Measurements from ENCODE around the gene SEPTIN6. TPM values are rescaled to one million over a fixed set of nuclear protein-coding genes. Genes with fewer than 3 reads are reported as not detected.

SEPTIN6 gene
- total RNA-seq (40.1 TPM), polyA plus RNA-seq (ENCODE audit: insufficient read depth, low read depth, low replicate concordance) (32.4 TPM)
- long read RNA-seq, donor 1, transcript SEPT6-201 (10 exons, 2,693 nt) = major isoform, 11 of 12 reads
- long read RNA-seq, donor 1, partial matches to known transcripts = 0 of 12 reads
- long read RNA-seq, donor 1, other reads (novel, unspliced or antisense) = 0 of 12 reads
- long read RNA-seq, donor 2, transcript SEPT6-201 (10 exons, 2,693 nt) = major isoform, 12 of 12 reads
- long read RNA-seq, donor 2, partial matches to known transcripts = 0 of 12 reads
- long read RNA-seq, donor 2, other reads (novel, unspliced or antisense) = 0 of 12 reads
- long read RNA-seq, donor 3, full-length matches to known transcripts = 4 of 11 reads
- long read RNA-seq, donor 3, partial matches to known transcripts = 7 of 11 reads
- long read RNA-seq, donor 3, other reads (novel, unspliced or antisense) = 0 of 11 reads
- long read RNA-seq, donor 4, full-length matches to known transcripts = 4 of 4 reads
- long read RNA-seq, donor 4, partial matches to known transcripts = 0 of 4 reads
- long read RNA-seq, donor 4, other reads (novel, unspliced or antisense) = 0 of 4 reads
- long read RNA-seq, donor 5, full-length matches to known transcripts = 2 of 2 reads
- long read RNA-seq, donor 5, partial matches to known transcripts = 0 of 2 reads
- long read RNA-seq, donor 5, other reads (novel, unspliced or antisense) = 0 of 2 reads
- long read RNA-seq, donor 6, full-length matches to known transcripts = 8 of 18 reads
- long read RNA-seq, donor 6, partial matches to known transcripts = 10 of 18 reads
- long read RNA-seq, donor 6, other reads (novel, unspliced or antisense) = 0 of 18 reads
- long read RNA-seq, donor 7, full-length matches to known transcripts = 29 of 44 reads
- long read RNA-seq, donor 7, partial matches to known transcripts = 5 of 44 reads
- long read RNA-seq, donor 7, other reads (novel, unspliced or antisense) = 10 of 44 reads
- long read RNA-seq, donor 8, full-length matches to known transcripts = 4 of 11 reads
- long read RNA-seq, donor 8, partial matches to known transcripts = 7 of 11 reads
- long read RNA-seq, donor 8, other reads (novel, unspliced or antisense) = 0 of 11 reads
- long read RNA-seq, donor 9, partial matches to known transcripts = 0 of 1 reads
- long read RNA-seq, donor 9, other reads (novel, unspliced or antisense) = 0 of 1 reads
- long read RNA-seq, donor 10, full-length matches to known transcripts = 7 of 7 reads
- long read RNA-seq, donor 10, partial matches to known transcripts = 0 of 7 reads
- long read RNA-seq, donor 10, other reads (novel, unspliced or antisense) = 0 of 7 reads

DNA sequence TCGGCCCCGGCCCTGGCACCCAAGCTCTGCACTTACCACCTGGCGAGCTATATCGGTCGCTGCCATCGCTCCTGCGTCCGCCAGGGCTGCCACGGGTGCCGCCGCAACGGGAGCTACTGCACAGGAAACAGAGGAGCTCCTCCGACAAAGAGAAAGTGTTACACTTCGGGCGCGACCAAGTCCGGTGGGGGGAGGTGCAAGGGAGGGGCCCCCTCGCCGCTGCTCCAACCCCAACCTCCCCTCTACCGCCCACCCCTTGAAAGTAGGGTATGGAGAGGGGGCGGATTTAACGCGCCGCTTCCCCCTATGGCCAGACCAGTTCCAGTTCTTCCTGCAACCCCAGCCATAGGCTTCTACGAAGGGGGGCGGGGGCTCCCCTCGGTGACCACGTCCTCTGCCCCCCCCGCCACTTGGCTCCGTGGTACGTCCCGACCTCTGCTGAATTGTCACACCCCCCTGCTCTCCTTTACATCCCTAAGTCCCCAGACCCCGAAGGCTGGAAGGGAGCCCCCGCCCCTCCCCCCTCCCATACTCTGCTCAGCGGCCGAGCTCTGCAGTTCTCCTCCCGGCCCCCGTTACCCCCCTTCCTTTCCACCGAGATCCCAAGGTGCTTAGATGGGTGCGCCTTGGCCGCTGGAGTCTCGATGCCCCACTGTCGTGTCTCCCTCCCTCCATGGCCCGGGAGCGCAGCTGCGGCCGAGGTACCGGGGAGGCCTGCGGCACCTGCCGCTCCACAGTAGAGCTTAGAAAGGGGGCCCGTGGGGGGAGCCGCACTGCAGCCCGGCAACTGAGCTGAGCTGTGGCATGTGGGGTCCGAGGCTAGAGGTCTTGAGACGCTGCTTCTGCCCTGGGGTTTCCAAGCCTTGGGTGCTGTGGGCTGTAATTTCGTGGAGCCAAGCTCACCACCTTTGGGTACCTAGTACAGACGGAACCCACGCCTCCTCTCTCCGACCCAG, at the start of gene SEPTIN6:
SEPTIN6 (minus strand) TSS at position 129 of the 956 bp plus-strand sequence; CDS start at position 66, 63 bp downstream.
- no peaks in the 10 kb centered on the region for H3K27me3 ChIP-seq (ENCODE audit: control insufficient read depth, insufficient read depth, low read length)
- peak within 1 kb of the TSS; percentile 65 to 67 for H3K27ac ChIP-seq (ENCODE audit: low read depth in 2 of 2, low read length in 2 of 2)
- H3K4me1 ChIP-seq (ENCODE audit: control insufficient read depth in 2 of 3, insufficient read depth in 2 of 3, low read depth in 1 of 3, low read length in 3 of 3) = no peaks in the 10 kb centered on the region
- peak within 1 kb of the TSS; percentile 58 to 75 (median 59) for H3K4me3 ChIP-seq (ENCODE audit: low read length in 3 of 3)
- no peaks in the 10 kb centered on the region for H3K36me3 ChIP-seq (ENCODE audit: control insufficient read depth in 2 of 3, insufficient read depth in 3 of 3, low read length in 3 of 3)
- H3K9ac ChIP-seq (ENCODE audit: low read length in 3 of 3) = peak within 1 kb of the TSS in 2 of 3 donors; percentile 45 to 55
- intact Hi-C loops (cut with DNase I) = no loop called here
- FAIRE-seq = no peak
- DNase-seq = peak; percentile 87 to 91 (median 88)
- TF ChIP-seq, protein P1, sequence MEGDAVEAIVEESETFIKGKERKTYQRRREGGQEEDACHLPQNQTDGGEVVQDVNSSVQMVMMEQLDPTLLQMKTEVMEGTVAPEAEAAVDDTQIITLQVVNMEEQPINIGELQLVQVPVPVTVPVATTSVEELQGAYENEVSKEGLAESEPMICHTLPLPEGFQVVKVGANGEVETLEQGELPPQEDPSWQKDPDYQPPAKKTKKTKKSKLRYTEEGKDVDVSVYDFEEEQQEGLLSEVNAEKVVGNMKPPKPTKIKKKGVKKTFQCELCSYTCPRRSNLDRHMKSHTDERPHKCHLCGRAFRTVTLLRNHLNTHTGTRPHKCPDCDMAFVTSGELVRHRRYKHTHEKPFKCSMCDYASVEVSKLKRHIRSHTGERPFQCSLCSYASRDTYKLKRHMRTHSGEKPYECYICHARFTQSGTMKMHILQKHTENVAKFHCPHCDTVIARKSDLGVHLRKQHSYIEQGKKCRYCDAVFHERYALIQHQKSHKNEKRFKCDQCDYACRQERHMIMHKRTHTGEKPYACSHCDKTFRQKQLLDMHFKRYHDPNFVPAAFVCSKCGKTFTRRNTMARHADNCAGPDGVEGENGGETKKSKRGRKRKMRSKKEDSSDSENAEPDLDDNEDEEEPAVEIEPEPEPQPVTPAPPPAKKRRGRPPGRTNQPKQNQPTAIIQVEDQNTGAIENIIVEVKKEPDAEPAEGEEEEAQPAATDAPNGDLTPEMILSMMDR (IDR thresholded peaks at IDR 0.05; ENCODE audit: borderline replicate concordance, extremely low read depth, insufficient read depth) = no peak
- H3K9me3 ChIP-seq (ENCODE audit: control insufficient read depth in 2 of 3, insufficient read depth in 1 of 3, low read length in 3 of 3) = no peaks in the 10 kb centered on the region

DNA sequence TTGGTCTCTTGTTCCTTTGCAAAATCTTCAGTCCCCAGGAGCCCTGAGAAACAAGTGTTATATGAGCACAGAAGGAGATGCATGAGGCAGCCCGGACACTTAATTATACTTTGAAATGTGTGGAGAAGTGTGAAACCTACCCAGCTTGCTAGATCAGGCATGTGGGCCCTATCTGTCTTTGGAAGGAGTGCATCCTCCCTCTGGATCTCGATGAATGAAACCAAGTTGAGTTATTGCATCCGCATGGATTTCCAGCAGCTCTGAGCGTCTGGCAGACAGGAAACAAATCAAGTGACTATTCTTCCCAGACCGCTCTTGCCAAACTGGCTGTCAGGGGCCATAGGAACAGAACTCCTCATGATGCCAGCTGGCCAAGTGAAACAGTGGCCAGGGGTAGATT, 45.8 kb upstream of the SEPTIN6 start:
- TF ChIP-seq, protein P1 (IDR thresholded peaks at IDR 0.05; ENCODE audit: borderline replicate concordance, extremely low read depth, insufficient read depth) = no peak
- H3K4me3 ChIP-seq (ENCODE audit: low read length in 3 of 3) = no peak overlapping the region
- H3K27ac ChIP-seq (ENCODE audit: low read depth in 2 of 2, low read length in 2 of 2) = no peak overlapping the region
- H3K9me3 ChIP-seq (ENCODE audit: control insufficient read depth in 2 of 3, insufficient read depth in 1 of 3, low read length in 3 of 3) = no peaks in the 10 kb centered on the region
- DNase-seq = peak in 3 of 5 donors; percentile 25 to 46 (median 40)
- H3K36me3 ChIP-seq (ENCODE audit: control insufficient read depth in 2 of 3, insufficient read depth in 3 of 3, low read length in 3 of 3) = no peaks in the 10 kb centered on the region
- H3K4me1 ChIP-seq (ENCODE audit: control insufficient read depth in 2 of 3, insufficient read depth in 2 of 3, low read depth in 1 of 3, low read length in 3 of 3) = peaks cover 0 to 3% (median 0%) of the 10 kb centered on the region in 3 donors
- intact Hi-C loops (cut with DNase I) = no loop called here
- FAIRE-seq = no peak
- H3K27me3 ChIP-seq (ENCODE audit: control insufficient read depth, insufficient read depth, low read length) = no peaks in the 10 kb centered on the region
- H3K9ac ChIP-seq (ENCODE audit: low read length in 3 of 3) = no peak overlapping the region
